Activated CD4-positive, alpha-beta memory T cell treated with anti-CD3 and anti-CD28 coated beads for 36 hours (primary cell): Measurements from ENCODE around the gene SFXN5. TPM values are rescaled to one million over a fixed set of nuclear protein-coding genes. Genes with fewer than 3 reads are reported as not detected.
"Not testable (repeated sequence)": the region's sequence is repeated elsewhere in the genome, so short reads cannot be mapped to it uniquely, and the experiment has no call there.

Experiments
- CTCF ChIA-PET: fragments of 350-600 bp; sonication (Branson Sonifier 250); formaldehyde crosslinking; loops from one replicate; lab custom pipeline; 2021; ENCODE audit warnings: antibody characterized with exemption, inconsistent platforms; lab: Charles Lee
- POLR2A ChIA-PET: fragments of 350-600 bp; sonication (Branson Sonifier 250); formaldehyde crosslinking; loops from one replicate; lab custom pipeline; 2021; ENCODE audit warnings: antibody characterized with exemption; lab: Charles Lee
- DNase-seq: peaks from one replicate; pipeline ENCODE4 v3.0.0-alpha.2; 2020
- H3K27ac Mint-ChIP-seq: one replicate; pipeline ENCODE4 v1.8.0; 2021; ENCODE audit warnings: mixed read lengths
- H3K27me3 Mint-ChIP-seq: one replicate; pipeline ENCODE4 v1.8.0; 2021; ENCODE audit warnings: mixed read lengths
- H3K36me3 Mint-ChIP-seq: one replicate; pipeline ENCODE4 v1.8.0; 2021; ENCODE audit warnings: mixed read lengths
- H3K4me1 Mint-ChIP-seq: one replicate; pipeline ENCODE4 v1.8.0; 2021; ENCODE audit warnings: low read depth, mixed read lengths
- H3K4me3 Mint-ChIP-seq: one replicate; pipeline ENCODE4 v1.8.0; 2021; ENCODE audit warnings: mild to moderate bottlenecking, mixed read lengths
- H3K9me3 Mint-ChIP-seq: one replicate; pipeline ENCODE4 v1.8.0; 2021; ENCODE audit warnings: mixed read lengths
- intact Hi-C: fragments of 100-400 bp; cut with micrococcal nuclease; formaldehyde crosslinking; loops from one replicate; pipeline ENCODE4 v1.15.1; 2023
- total RNA-seq, 2 experiments: library from RNA; stranded (reverse); gene quantifications; one replicate each; pipeline ENCODE4 v1.2.3, GENCODE V29; 2021

SFXN5 gene
- total RNA-seq, 2 experiments from 2014 or later = 4.5 to 7.6 TPM

DNA sequence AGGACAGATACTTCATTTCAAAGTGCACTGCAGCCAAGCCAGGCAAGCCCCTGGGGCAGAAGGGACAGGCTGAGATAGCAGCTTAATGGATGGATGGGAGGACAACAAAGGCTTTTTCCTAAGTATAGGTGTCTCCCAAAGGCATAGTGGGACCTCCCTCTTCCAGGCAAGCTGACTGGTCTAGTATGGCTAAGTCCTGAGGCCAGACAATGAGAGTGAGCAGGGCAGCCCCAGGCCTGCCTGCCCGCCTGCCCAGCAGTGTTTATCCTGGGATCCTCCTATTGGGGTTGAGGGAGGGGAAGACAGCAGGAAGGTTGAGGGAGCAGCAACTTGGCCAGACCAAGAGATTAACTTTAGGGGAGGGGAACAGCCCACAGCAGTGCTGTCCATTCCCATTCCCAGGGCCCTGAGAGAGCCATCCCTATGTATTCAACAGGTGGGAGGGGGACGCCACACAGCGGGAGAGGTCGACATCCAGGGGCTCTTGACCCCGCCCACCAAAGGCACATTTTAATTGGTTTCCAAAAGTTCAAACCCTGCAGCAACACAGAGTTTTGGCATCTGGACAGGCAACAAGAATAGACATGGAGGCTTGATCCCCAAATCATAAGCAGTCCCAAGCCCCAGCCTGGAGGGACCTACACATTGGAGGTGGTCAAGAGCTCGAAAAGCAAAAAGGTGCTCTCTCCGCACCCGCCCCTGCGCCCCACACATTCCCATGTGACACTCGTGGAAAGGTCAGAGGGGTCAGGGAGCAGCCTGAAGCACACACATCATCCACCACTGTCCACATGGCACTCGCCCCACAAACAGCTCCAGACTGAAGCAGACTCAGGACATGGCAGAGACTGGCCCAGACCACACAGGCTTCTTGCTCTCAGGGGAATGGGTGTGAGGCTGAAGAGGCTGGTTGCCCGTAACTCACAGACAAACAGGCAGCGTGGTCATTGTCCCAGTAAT is 2.9 kb upstream of the SFXN5 start:
- no peaks in the 10 kb centered on the region for H3K9me3 Mint-ChIP-seq
- H3K4me1 Mint-ChIP-seq = peaks cover 12% of the 10 kb centered on the region
- no peak overlapping the region for H3K4me3 Mint-ChIP-seq
- no peaks in the 10 kb centered on the region for H3K27me3 Mint-ChIP-seq
- ChIA-PET CTCF (interaction anchor here (0.8 to 1.8 kb wide), 3 partner anchors 12 to 181 kb away, joined by 3 to 7 read pairs (median 5); no protein-coding TSS in a partner anchor), POLR2A (no interaction called here)
- intact Hi-C loops = loop anchor here (5.0 kb wide), 4 partner anchors 82 to 1847 kb away; partner anchors contain the start of genes PAIP2B and TPRKB
- DNase-seq = no peak
- no peak overlapping the region for H3K27ac Mint-ChIP-seq
- H3K36me3 Mint-ChIP-seq = no peaks in the 10 kb centered on the region

DNA sequence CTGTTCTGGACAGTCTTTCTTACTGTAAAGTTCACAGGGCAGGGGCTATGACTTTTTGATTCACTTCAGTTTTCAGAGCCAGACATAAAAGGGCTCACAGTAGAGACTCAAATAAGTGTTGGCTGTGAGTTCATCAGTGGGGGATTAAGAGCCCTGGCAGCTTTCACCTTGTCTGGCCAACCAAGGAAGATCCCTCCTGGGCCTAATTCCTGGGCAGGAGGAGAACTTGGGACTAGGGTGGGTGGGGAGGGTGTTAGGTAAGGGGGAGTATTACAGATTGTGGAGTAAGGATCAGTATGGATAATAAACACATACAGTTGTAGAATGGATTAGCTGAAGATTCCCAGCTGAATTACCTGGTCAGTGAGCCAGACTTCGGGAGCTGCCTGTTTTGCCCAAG is 904 bp upstream of the SFXN5 start:
- ChIA-PET POLR2A (no interaction called here), CTCF (interaction anchor here (0.7 to 3.7 kb wide), 5 partner anchors 13 to 180 kb away, joined by 3 to 27 read pairs (median 3); partner anchors contain the start of gene SMYD5)
- H3K27ac Mint-ChIP-seq = no peak overlapping the region
- no peaks in the 10 kb centered on the region for H3K36me3 Mint-ChIP-seq
- peak overlapping the region; percentile 80 for H3K4me3 Mint-ChIP-seq
- H3K4me1 Mint-ChIP-seq = peaks cover 20% of the 10 kb centered on the region
- H3K27me3 Mint-ChIP-seq = no peaks in the 10 kb centered on the region
- DNase-seq = no peak
- no peaks in the 10 kb centered on the region for H3K9me3 Mint-ChIP-seq
- intact Hi-C loops = loop anchor here (5.0 kb wide), 4 partner anchors 80 to 1845 kb away; partner anchors contain the start of genes PAIP2B and TPRKB

DNA sequence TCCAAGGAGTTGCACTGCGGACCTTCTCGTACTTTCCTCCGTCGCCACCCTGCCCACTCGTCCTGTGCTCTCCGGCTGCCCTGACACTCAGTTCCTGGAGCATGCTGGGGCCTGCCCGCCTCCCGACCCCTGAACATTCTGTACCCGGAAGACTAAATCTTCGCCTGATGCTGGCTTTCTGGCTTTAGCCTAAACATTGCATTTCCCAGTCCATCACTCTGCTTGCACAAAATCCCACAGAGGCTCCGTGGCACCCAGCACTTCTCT is 550 bp upstream of the SFXN5 start:
- Mint-ChIP-seq H3K4me1 (peaks cover 23% of the 10 kb centered on the region), H3K4me3 (peak overlapping the region; percentile 80), H3K27ac (no peak overlapping the region), H3K27me3 (no peaks in the 10 kb centered on the region), H3K36me3 (no peaks in the 10 kb centered on the region), H3K9me3 (no peaks in the 10 kb centered on the region)
- no peak for DNase-seq
- CTCF ChIA-PET = interaction anchor here (1.2 to 3.7 kb wide), 4 partner anchors 13 to 179 kb away, joined by 3 to 27 read pairs (median 5); partner anchors contain the start of gene SMYD5
- POLR2A ChIA-PET = interaction anchor here (1.5 to 1.6 kb wide), 2 partner anchors 40 to 42 kb away, joined by 4 to 8 read pairs; partner anchors contain the start of gene RAB11FIP5
- intact Hi-C loops = loop anchor here (5.0 kb wide), 4 partner anchors 80 to 1845 kb away; partner anchors contain the start of genes PAIP2B and TPRKB

DNA sequence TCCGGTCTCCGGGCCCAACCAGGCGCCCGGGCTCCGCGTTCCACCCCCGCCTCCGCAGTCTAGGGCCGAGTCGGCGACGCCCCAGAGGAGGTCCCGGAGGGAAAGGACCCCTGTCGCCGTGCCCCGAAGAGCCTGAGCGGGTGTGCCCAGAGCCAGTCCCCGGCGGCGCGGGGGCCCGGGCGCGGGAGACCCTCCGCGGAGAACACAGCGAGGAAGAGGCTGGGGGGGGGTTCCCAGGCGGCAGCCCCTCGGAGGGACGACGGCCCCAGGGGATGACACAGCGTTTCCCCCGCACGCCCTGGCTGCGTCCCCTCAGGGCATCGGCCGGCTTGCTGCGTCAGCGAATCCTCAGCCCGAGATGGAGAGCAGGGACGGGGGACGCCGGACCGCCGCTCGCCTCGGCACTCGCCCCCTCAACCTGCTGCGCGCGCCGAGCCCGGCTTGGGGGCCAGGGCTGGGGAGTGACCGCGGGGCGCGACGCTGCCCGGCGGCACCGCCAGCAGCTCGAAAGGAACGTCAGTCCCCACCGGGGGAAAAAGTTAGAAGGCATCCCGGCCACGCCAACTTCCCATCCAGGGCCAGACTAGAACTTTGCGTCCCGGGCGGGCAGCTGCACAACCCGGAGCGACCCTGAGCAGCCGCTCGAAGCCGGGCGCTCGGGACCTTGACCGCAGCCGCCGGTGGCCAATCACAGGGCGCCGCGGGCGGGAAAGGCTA is 711 bp downstream of the SFXN5 start:
- POLR2A ChIA-PET = interaction anchor here (0.7 to 1.6 kb wide), 3 partner anchors 42 to 106 kb away, joined by 3 to 8 read pairs (median 4); partner anchors contain the start of gene RAB11FIP5
- H3K9me3 Mint-ChIP-seq = no peaks in the 10 kb centered on the region
- no peaks in the 10 kb centered on the region for H3K36me3 Mint-ChIP-seq
- H3K4me1 Mint-ChIP-seq = peaks cover 25% of the 10 kb centered on the region
- peak overlapping the region; percentile 71 for H3K27ac Mint-ChIP-seq
- intact Hi-C loops = loop anchor here (1.0 to 5.0 kb wide), 9 partner anchors 42 to 1844 kb away; partner anchors contain the start of genes ALMS1, PAIP2B, PRADC1 and SMYD5
- peak; percentile 58 for DNase-seq
- CTCF ChIA-PET = interaction anchor here (0.6 to 3.7 kb wide), 5 partner anchors 12 to 142 kb away, joined by 3 to 27 read pairs (median 3); partner anchors contain the start of gene RAB11FIP5
- H3K27me3 Mint-ChIP-seq = no peaks in the 10 kb centered on the region
- peak overlapping the region; percentile 80 for H3K4me3 Mint-ChIP-seq

DNA sequence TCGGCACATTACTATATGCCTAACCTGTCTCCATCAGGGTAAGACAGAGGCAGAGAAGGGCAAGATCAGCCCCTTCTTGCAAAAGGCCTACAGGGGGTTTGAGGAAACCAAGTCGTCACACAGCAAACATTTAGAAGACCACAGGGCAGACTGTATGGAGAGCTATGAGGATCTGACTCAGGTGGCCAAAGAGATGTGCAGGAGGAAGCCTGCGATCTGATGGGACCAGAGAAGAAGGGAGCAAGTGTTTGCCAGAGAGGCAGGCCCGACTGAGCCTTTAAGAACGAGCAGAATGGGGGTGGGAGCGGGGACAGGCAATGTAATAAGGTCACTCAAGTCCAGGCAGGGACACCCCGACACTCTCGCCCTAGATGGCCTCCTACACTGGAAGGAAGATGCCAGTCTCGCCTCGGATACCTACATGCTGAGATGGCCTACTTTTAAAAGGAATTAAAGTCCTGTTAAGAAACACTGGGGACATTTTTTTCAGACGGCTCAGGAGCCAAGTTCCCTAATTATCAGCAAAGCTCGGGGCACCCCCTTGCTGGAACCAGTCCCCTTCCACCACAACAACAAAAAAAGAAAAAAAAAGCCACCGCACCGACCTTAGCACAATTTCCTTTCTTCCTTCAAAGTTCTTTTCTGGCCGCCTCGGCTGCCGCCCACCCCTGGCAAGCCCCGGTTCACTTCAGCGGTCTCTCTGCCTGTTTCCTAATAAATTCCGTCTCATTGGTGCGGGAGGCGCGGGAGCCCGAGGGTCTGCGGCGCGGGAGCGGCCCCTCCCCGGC is 1.5 kb downstream of the SFXN5 start:
- Mint-ChIP-seq H3K27me3 (no peaks in the 10 kb centered on the region), H3K4me3 (peak overlapping the region; percentile 73), H3K27ac (peak overlapping the region; percentile 9), H3K36me3 (no peaks in the 10 kb centered on the region), H3K4me1 (peaks cover 27% of the 10 kb centered on the region), H3K9me3 (no peaks in the 10 kb centered on the region)
- no peak for DNase-seq
- CTCF ChIA-PET = interaction anchor here (3.7 kb wide), 1 partner anchor 107 kb away, joined by 27 read pairs; no protein-coding TSS in a partner anchor
- intact Hi-C loops = loop anchor here (2.0 to 5.0 kb wide), 5 partner anchors 78 to 1843 kb away; partner anchors contain the start of genes ALMS1, PAIP2B and TPRKB
- POLR2A ChIA-PET = no interaction called here

DNA sequence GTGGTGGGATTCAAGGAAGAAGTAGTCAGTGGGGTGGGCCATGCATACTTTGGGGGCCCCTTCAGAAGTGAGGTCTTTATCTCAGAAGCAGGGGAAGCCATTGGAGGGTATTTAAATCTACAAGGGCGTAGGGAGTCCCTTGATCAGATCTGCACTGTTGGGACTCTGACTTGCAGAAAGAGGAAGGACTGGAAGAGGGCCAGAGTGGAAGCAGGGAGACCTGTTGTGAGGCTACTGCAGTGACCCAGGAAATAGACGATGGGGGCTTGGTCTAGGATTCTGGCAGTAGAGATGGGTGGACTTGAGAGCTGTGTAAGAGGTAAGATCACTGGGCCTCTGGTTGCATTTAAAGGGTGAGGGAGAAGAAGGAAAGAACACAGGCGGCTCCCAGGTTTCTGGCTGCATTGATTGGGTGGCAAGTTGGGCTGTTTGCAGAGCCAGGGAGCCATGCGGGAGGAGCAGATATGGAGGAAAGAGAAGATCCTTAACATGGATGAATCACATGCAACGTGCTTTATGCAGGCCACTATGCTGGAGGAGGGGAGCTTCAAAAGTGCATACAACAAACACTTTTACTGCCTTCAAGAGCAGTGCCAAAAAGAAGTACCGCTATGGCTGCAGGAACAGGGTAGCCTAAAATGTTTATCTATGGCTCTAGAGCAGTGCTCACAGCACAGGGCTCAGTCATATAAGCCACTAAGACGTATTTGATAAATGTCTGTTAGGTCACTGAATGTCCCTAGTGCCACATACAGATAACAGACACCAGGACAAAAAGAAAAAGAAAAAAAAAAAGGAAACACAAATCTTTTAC is 2.3 kb downstream of the SFXN5 start:
- Mint-ChIP-seq H3K9me3 (no peaks in the 10 kb centered on the region), H3K27me3 (no peaks in the 10 kb centered on the region), H3K4me3 (peak overlapping the region; percentile 73), H3K4me1 (peaks cover 32% of the 10 kb centered on the region), H3K27ac (no peak overlapping the region), H3K36me3 (no peaks in the 10 kb centered on the region)
- ChIA-PET POLR2A (no interaction called here), CTCF (no interaction called here)
- DNase-seq = no peak
- intact Hi-C loops = no loop called here

DNA sequence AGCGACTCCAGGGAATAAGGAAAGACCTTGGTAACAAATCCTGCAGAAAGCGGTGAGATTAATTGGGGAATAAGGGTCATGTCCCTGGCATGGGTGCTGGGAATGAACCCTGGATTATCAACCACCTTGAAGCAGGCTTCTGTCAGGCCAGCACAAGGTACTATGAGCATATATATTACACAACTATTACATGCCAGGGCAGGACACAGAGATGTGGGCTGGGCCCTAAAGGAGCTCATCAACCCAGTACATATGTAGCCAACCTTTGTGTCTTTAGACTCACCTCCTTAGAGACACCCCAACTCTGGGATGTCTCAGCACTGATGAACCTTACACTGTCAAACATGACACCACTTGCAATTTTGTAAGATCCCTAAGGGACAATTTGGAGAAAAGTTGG is 3.4 kb downstream of the SFXN5 start:
- DNase-seq = no peak
- Mint-ChIP-seq H3K27me3 (no peaks in the 10 kb centered on the region), H3K4me3 (no peak overlapping the region), H3K27ac (no peak overlapping the region), H3K36me3 (no peaks in the 10 kb centered on the region), H3K9me3 (no peaks in the 10 kb centered on the region), H3K4me1 (peaks cover 40% of the 10 kb centered on the region)
- CTCF ChIA-PET = interaction anchor here (1.4 kb wide), 1 partner anchor 109 kb away, joined by 5 read pairs; no protein-coding TSS in a partner anchor
- POLR2A ChIA-PET = no interaction called here
- intact Hi-C loops = no loop called here

DNA sequence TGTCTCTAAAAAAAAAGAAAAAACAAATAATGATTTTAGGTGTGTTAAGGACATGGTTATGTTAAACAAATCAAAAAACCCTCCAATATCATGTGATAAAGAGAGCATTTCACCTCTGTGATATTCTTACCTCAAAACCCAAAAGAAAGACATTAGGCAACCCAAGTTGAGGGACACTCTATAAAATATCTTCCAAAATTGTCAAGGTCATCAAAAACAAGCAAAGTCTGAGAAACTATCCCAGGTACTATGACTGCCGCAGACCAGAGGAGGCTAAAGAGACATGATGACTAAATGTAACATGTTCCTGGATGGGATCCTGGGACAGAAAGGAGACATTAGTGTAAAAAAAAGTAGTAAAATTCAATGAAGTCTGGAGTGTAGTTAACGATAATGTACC is 4.5 kb downstream of the SFXN5 start:
- no peaks in the 10 kb centered on the region for H3K9me3 Mint-ChIP-seq
- H3K4me3 Mint-ChIP-seq = no peak overlapping the region
- no peaks in the 10 kb centered on the region for H3K36me3 Mint-ChIP-seq
- CTCF ChIA-PET = interaction anchor here (1.4 kb wide), 1 partner anchor 110 kb away, joined by 5 read pairs; no protein-coding TSS in a partner anchor
- intact Hi-C loops = no loop called here
- H3K27ac Mint-ChIP-seq = no peak overlapping the region
- peaks cover 43% of the 10 kb centered on the region for H3K4me1 Mint-ChIP-seq
- no peaks in the 10 kb centered on the region for H3K27me3 Mint-ChIP-seq
- DNase-seq = no peak
- POLR2A ChIA-PET = no interaction called here

DNA sequence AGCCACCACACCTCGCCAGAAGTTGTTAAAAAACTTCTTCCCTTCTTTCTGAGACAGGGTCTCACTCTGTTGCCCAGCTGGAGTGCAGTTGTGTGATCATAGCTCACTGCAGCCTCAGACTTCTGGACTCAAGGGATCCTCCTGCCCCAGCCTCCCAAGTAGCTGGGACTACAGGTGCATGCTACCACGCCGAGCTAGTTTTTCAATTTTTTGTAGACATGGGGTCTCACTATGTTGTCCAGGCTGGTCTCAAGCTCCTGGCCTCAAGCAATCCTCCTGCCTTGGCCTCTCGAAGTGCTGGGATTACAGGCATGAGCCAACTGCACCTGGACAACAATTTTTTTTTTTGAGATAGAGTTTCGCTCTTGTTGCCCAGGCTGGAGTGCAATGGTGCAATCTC is 6.4 kb downstream of the SFXN5 start:
- H3K9me3 Mint-ChIP-seq, H3K4me3 Mint-ChIP-seq, H3K27ac Mint-ChIP-seq, H3K27me3 Mint-ChIP-seq, intact Hi-C loops, POLR2A ChIA-PET, DNase-seq, H3K36me3 Mint-ChIP-seq: not testable (repeated sequence)
- H3K4me1 Mint-ChIP-seq = peaks cover 39% of the 10 kb centered on the region
- CTCF ChIA-PET = interaction anchor here (0.6 to 1.7 kb wide), 2 partner anchors 26 to 172 kb away, joined by 4 to 5 read pairs; no protein-coding TSS in a partner anchor
